GM12878 (cell line): ENCODE data around the gene ZNF235.

Source experiments
- CEBPB ChIP-seq, 2 experiments: fragments of 150-350 bp in 1 of 2; IDR thresholded peaks; 2 replicates each; pipeline ENCODE4 v1.6.1; 2012 to 2014; ENCODE audit warnings: low read depth in 2 of 2, low read length in 2 of 2, borderline replicate concordance in 1 of 2, inconsistent platforms in 1 of 2
- CHD2 ChIP-seq: IDR thresholded peaks from 2 replicates; pipeline ENCODE4 v1.6.1; 2011; ENCODE audit warnings: low read depth, low read length, improper control_type of control experiment, borderline replicate concordance
- EZH2 ChIP-seq: IDR thresholded peaks from 2 replicates; pipeline ENCODE4 v1.6.1; 2012; ENCODE audit warnings: low read depth, mild to moderate bottlenecking, control low read depth, inconsistent platforms, low read length, borderline replicate concordance; ENCODE audit not compliant: control insufficient read depth
- JUND ChIP-seq: IDR thresholded peaks from 2 replicates; pipeline ENCODE4 v1.6.1; 2012; ENCODE audit warnings: low read depth, mild to moderate bottlenecking, low read length, improper control_type of control experiment, moderate library complexity
- RFX5 ChIP-seq: IDR thresholded peaks from 2 replicates; pipeline ENCODE4 v1.6.1; 2011; ENCODE audit warnings: low read depth, low read length, improper control_type of control experiment
- SPI1 ChIP-seq: IDR thresholded peaks from 2 replicates; pipeline ENCODE4 v1.6.1; 2011; ENCODE audit warnings: low read depth, mild to moderate bottlenecking, low read length, moderate library complexity, borderline replicate concordance; ENCODE audit not compliant: insufficient read depth
- SUZ12 ChIP-seq: fragments of 200-600 bp; sonication (generic); IDR thresholded peaks from one replicate; pipeline ENCODE4 v1.6.1; 2018; ENCODE audit warnings: antibody characterized with exemption, mild to moderate bottlenecking; ENCODE audit not compliant: unreplicated experiment
- TF ChIP-seq, protein P1 (sequence below): fragments of 450-650 bp; IDR thresholded peaks from 2 replicates; pipeline ENCODE4 v1.6.1; 2014; ENCODE audit warnings: mild to moderate bottlenecking
- TF ChIP-seq, protein P2 (sequence below), 3 experiments: IDR thresholded peaks in 2 of 3; conservative IDR thresholded peaks in 1 of 3; 2 replicates each; pipeline ENCODE4 v1.5.1; 2011; ENCODE audit warnings: low read depth in 3 of 3, low read length in 3 of 3, mild to moderate bottlenecking in 3 of 3, control low read depth in 2 of 3, moderate library complexity in 2 of 3, inconsistent platforms in 1 of 3, mixed read lengths in 1 of 3; ENCODE audit not compliant: control insufficient read depth in 2 of 3, insufficient read depth in 1 of 3; ENCODE audit errors: extremely low read depth in 1 of 3
- TF ChIP-seq, protein P3 (sequence below): IDR thresholded peaks from 2 replicates; pipeline ENCODE4 v1.6.1; 2012; ENCODE audit warnings: low read length, inconsistent platforms
- TF ChIP-seq, protein P4 (sequence below): IDR thresholded peaks from 2 replicates; pipeline ENCODE4 v1.6.1; 2011; ENCODE audit warnings: borderline replicate concordance, low read depth, mild to moderate bottlenecking, moderate library complexity, mixed read lengths, low read length; ENCODE audit not compliant: insufficient read depth; ENCODE audit errors: extremely low read length

DNA sequence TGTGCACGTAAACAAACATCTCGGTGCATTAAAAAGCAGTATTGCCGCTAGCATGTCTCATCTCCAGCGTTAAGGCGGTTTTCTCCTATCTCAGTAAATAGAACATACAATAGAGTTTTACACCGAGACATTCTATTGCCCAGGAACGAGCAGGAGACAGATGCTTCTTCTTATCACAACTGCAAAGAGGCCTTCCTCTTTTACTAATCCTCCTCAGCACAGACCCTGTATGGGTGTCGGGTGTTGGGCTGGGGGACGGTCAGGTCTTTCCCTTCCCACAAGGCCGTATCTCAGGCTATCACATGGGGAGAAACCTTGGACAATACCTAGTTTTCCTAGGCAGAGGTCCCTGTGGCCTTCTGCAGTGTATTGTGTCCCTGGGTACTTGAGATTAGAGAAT is 23.9 kb downstream of the ZNF235 start:
- TF ChIP-seq, protein P1, sequence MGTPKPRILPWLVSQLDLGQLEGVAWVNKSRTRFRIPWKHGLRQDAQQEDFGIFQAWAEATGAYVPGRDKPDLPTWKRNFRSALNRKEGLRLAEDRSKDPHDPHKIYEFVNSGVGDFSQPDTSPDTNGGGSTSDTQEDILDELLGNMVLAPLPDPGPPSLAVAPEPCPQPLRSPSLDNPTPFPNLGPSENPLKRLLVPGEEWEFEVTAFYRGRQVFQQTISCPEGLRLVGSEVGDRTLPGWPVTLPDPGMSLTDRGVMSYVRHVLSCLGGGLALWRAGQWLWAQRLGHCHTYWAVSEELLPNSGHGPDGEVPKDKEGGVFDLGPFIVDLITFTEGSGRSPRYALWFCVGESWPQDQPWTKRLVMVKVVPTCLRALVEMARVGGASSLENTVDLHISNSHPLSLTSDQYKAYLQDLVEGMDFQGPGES = no peak
- no peak for TF ChIP-seq SUZ12
- TF ChIP-seq, protein P2, sequence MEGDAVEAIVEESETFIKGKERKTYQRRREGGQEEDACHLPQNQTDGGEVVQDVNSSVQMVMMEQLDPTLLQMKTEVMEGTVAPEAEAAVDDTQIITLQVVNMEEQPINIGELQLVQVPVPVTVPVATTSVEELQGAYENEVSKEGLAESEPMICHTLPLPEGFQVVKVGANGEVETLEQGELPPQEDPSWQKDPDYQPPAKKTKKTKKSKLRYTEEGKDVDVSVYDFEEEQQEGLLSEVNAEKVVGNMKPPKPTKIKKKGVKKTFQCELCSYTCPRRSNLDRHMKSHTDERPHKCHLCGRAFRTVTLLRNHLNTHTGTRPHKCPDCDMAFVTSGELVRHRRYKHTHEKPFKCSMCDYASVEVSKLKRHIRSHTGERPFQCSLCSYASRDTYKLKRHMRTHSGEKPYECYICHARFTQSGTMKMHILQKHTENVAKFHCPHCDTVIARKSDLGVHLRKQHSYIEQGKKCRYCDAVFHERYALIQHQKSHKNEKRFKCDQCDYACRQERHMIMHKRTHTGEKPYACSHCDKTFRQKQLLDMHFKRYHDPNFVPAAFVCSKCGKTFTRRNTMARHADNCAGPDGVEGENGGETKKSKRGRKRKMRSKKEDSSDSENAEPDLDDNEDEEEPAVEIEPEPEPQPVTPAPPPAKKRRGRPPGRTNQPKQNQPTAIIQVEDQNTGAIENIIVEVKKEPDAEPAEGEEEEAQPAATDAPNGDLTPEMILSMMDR (IDR thresholded peaks at IDR 0.05 in 2 of 3, conservative IDR thresholded peaks at IDR 0.05 in 1 of 3; ENCODE audit: control insufficient read depth in 2 of 3, extremely low read depth in 1 of 3, insufficient read depth in 1 of 3, low read depth in 3 of 3, low read length in 3 of 3) = no peak
- no peak for TF ChIP-seq CHD2
- TF ChIP-seq SPI1 = no peak
- no peak for TF ChIP-seq EZH2
- TF ChIP-seq JUND = no peak
- TF ChIP-seq, protein P3, sequence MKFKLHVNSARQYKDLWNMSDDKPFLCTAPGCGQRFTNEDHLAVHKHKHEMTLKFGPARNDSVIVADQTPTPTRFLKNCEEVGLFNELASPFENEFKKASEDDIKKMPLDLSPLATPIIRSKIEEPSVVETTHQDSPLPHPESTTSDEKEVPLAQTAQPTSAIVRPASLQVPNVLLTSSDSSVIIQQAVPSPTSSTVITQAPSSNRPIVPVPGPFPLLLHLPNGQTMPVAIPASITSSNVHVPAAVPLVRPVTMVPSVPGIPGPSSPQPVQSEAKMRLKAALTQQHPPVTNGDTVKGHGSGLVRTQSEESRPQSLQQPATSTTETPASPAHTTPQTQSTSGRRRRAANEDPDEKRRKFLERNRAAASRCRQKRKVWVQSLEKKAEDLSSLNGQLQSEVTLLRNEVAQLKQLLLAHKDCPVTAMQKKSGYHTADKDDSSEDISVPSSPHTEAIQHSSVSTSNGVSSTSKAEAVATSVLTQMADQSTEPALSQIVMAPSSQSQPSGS = no peak
- no peak for TF ChIP-seq RFX5
- no peak for TF ChIP-seq CEBPB (IDR thresholded peaks at IDR 0.05; ENCODE audit: borderline replicate concordance in 1 of 2, low read depth in 2 of 2, low read length in 2 of 2)
- TF ChIP-seq, protein P4, sequence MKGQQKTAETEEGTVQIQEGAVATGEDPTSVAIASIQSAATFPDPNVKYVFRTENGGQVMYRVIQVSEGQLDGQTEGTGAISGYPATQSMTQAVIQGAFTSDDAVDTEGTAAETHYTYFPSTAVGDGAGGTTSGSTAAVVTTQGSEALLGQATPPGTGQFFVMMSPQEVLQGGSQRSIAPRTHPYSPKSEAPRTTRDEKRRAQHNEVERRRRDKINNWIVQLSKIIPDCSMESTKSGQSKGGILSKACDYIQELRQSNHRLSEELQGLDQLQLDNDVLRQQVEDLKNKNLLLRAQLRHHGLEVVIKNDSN = no peak
